Fibroblast of villous mesenchyme (primary cell): ENCODE results near the gene ADAM23. TPM values are rescaled to one million over a fixed set of nuclear protein-coding genes. Genes with fewer than 3 reads are reported as not detected.

Source experiments
- DNase-seq: peaks from one replicate; pipeline ENCODE4 v3.0.0-alpha.2; 2010; ENCODE audit warnings: low read depth
- H3K4me3 ChIP-seq: 2 replicates; pipeline ENCODE4 v1.5.1; 2011; ENCODE audit warnings: low read depth, mild to moderate bottlenecking, low read length
- total RNA-seq: library from RNA; depleted of rRNA; stranded (reverse); fragments of >200 nt; gene quantifications from 2 replicates; pipeline ENCODE4 v1.2.3, GENCODE V29; 2012
- TF ChIP-seq, protein P1 (sequence below): IDR thresholded peaks from 2 replicates; pipeline ENCODE4 v1.5.1; 2012; ENCODE audit warnings: low read depth, mild to moderate bottlenecking, low read length; ENCODE audit not compliant: insufficient read depth

ADAM23 gene
- total RNA-seq, 1 donor = 9.5 TPM

DNA sequence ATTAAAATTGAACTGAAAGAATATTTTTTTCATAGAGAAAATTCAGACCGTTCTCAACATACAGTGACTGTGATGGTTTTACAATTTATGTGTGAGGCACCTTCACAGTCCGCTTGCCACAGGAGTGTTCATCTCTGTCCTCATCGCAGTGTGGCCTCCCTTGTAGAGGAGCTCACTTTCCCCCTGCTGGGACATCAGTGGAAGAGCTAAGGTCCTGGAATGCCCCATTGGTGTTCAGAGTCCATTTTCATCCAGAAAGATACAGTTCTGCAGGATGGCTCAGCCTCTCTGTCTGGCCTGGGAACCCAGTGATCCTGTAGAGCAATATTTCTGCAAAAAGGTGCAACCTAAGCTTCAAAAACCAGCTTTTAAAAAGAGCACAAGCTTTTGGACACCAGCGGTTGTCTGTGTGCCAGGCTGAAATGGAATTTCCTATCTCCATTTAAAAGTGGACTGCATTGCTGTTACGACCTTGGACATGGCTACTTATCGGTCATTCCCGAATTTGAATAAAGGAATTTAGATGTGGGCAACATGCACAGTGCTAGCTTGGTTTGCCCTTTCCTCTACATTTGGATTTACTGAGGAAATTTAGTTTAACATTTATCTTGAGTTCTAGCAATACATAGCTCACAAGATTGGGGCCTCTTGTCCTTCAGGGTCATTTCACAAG, 172.2 kb downstream of the ADAM23 start:
- DNase-seq = no peak
- TF ChIP-seq, protein P1, sequence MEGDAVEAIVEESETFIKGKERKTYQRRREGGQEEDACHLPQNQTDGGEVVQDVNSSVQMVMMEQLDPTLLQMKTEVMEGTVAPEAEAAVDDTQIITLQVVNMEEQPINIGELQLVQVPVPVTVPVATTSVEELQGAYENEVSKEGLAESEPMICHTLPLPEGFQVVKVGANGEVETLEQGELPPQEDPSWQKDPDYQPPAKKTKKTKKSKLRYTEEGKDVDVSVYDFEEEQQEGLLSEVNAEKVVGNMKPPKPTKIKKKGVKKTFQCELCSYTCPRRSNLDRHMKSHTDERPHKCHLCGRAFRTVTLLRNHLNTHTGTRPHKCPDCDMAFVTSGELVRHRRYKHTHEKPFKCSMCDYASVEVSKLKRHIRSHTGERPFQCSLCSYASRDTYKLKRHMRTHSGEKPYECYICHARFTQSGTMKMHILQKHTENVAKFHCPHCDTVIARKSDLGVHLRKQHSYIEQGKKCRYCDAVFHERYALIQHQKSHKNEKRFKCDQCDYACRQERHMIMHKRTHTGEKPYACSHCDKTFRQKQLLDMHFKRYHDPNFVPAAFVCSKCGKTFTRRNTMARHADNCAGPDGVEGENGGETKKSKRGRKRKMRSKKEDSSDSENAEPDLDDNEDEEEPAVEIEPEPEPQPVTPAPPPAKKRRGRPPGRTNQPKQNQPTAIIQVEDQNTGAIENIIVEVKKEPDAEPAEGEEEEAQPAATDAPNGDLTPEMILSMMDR = no peak
- H3K4me3 ChIP-seq = no peak overlapping the region

DNA sequence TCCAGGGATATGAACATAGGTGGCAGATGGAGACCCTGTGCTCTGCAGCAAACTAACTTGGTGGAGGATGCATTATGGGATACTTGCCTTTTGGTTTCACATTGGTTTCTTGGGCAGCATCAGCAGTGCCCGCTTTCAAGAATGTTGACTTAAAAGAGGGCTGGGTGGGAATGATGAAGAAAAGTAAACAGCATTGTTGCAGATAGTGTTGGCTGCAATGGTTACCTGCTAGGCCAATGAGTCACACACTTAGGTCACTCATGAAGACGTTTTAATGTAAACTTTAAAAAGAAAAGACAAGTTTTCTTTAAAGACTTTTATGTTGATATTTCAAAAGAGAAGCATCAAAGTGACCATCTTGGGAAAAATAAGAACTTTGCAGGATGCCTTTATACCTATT, 172.8 kb downstream of the ADAM23 start:
- TF ChIP-seq, protein P1 = no peak
- no peak for DNase-seq
- no peak overlapping the region for H3K4me3 ChIP-seq

- TF ChIP-seq, protein P1 = no peak
- H3K4me3 ChIP-seq = no peak overlapping the region
- no peak for DNase-seq
Measured at GRCh38 chr2:206619011-206619410, 175.7 kb downstream of the ADAM23 start.

DNA sequence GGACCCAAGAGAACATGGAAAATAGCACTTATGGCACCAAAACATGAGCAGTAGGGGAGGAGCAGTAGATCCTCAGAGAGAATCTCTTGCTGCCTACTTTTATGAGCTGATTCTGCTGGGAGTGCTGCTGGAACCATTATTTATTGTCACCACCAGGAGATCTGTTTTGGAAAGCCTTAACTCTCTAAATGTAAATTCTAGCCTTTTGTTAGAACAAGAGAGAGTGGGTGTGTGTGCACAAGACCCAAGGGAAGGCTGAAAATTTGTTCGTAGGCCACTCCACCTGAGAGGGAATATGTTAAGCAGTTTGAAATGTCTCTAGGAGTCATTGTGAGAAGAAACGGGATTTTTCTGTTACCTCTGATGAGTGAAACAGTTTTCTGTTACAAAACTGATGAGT, 182.8 kb downstream of the ADAM23 start:
- DNase-seq = no peak
- TF ChIP-seq, protein P1 = no peak
- H3K4me3 ChIP-seq = no peak overlapping the region

DNA sequence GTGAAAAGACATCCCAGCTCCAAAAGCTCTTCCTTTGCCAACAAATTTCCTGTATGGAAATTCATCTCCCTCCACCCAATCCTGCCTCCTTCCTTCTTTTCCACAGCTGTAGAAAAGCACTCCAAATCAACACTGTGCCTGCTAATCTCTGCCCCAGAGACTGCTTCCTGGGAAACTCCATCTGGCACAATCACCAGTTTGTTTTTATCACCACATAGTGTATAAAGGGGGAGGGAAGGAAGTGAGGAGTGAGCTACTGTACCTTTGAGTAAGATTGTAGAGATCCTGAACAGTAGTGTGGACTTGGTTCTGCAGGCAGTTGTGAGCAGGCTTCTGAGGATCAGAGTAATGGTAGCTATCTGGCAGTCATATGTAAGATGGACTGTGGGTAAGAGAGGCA, 184.3 kb downstream of the ADAM23 start:
- DNase-seq = no peak
- TF ChIP-seq, protein P1 = no peak
- no peak overlapping the region for H3K4me3 ChIP-seq

GRCh38 chr2:206631340-206631739, 188.0 kb downstream of the ADAM23 start:
- no peak overlapping the region for H3K4me3 ChIP-seq
- DNase-seq = no peak
- TF ChIP-seq, protein P1 = no peak

GRCh38 chr2:206635015-206635414, 191.7 kb downstream of the ADAM23 start:
- DNase-seq = no peak
- TF ChIP-seq, protein P1 = no peak
- H3K4me3 ChIP-seq = no peak overlapping the region
